Neural progenitor cell (in vitro differentiated cells): ENCODE results near the gene PSD4. TPM values are rescaled to one million over a fixed set of nuclear protein-coding genes. Genes with fewer than 3 reads are reported as not detected.

Experiments used
- DNase-seq: peaks from one replicate; pipeline ENCODE4 v3.0.0-alpha.2; 2016; ENCODE audit warnings: low spot score
- H2AFZ ChIP-seq: fragments of 200-600 bp; sonication (generic); replicated peaks from 2 replicates; pipeline ENCODE4 v1.6.1; 2016; ENCODE audit warnings: antibody characterized with exemption
- H3F3A ChIP-seq: fragments of 200-600 bp; sonication (generic); 2 replicates; pipeline ENCODE4 v1.6.1; 2016; ENCODE audit warnings: antibody characterized with exemption, low read depth
- H3K27ac ChIP-seq: fragments of 200-600 bp; sonication (generic); 2 replicates; pipeline ENCODE4 v1.5.1; 2016; ENCODE audit warnings: mild to moderate bottlenecking
- H3K27me3 ChIP-seq: fragments of 200-600 bp; sonication (generic); 2 replicates; pipeline ENCODE4 v1.6.1; 2016; ENCODE audit warnings: mild to moderate bottlenecking, moderate library complexity
- H3K36me3 ChIP-seq: fragments of 200-600 bp; sonication (generic); 2 replicates; pipeline ENCODE4 v1.5.1; 2016
- H3K4me1 ChIP-seq: fragments of 200-600 bp; sonication (generic); 2 replicates; pipeline ENCODE4 v1.6.1; 2016; ENCODE audit warnings: mixed run types
- H3K4me2 ChIP-seq: fragments of 200-600 bp; sonication (generic); 2 replicates; pipeline ENCODE4 v1.6.1; 2016
- H3K4me3 ChIP-seq: fragments of 200-600 bp; sonication (generic); 2 replicates; pipeline ENCODE4 v1.5.1; 2016
- H3K79me2 ChIP-seq: fragments of 200-600 bp; sonication (generic); 2 replicates; pipeline ENCODE4 v1.6.1; 2016; ENCODE audit warnings: low read depth
- H3K9ac ChIP-seq: fragments of 200-600 bp; sonication (generic); 2 replicates; pipeline ENCODE4 v1.6.1; 2016
- H3K9me3 ChIP-seq: fragments of 200-600 bp; sonication (generic); 2 replicates; pipeline ENCODE4 v1.5.1; 2016; ENCODE audit warnings: low read depth
- H4K20me1 ChIP-seq: fragments of 200-600 bp; sonication (generic); 2 replicates; pipeline ENCODE4 v1.6.1; 2016; ENCODE audit warnings: low read depth
- H3K27ac Mint-ChIP-seq: 3 replicates; pipeline ENCODE4 v1.8.0; 2021; ENCODE audit warnings: mixed read lengths
- H3K27me3 Mint-ChIP-seq: 2 replicates; pipeline ENCODE4 v1.8.0; 2022; ENCODE audit warnings: low read depth, mild to moderate bottlenecking, inconsistent platforms, moderate library complexity, mixed read lengths; ENCODE audit not compliant: insufficient read depth
- H3K36me3 Mint-ChIP-seq: 3 replicates; pipeline ENCODE4 v1.8.0; 2021; ENCODE audit warnings: mixed read lengths
- H3K4me1 Mint-ChIP-seq: 3 replicates; pipeline ENCODE4 v1.8.0; 2021; ENCODE audit warnings: mixed read lengths
- H3K4me3 Mint-ChIP-seq: 3 replicates; pipeline ENCODE4 v1.8.0; 2021; ENCODE audit warnings: mild to moderate bottlenecking, moderate library complexity, mixed read lengths
- H3K9me3 Mint-ChIP-seq: 3 replicates; pipeline ENCODE4 v1.8.0; 2020; ENCODE audit warnings: mixed read lengths
- CTCF ChIP-seq: fragments of 200-600 bp; sonication (generic); IDR thresholded peaks from 2 replicates; pipeline ENCODE4 v1.5.1; 2017; ENCODE audit warnings: antibody characterized with exemption, mild to moderate bottlenecking
- EZH2 ChIP-seq: fragments of 200-600 bp; sonication (generic); IDR thresholded peaks from 2 replicates; pipeline ENCODE4 v1.6.1; 2017; ENCODE audit warnings: antibody characterized with exemption, mild to moderate bottlenecking, moderate library complexity
- EZH2phosphoT487 ChIP-seq: fragments of 200-600 bp; sonication (generic); IDR thresholded peaks from 2 replicates; pipeline ENCODE4 v1.6.1; 2017; ENCODE audit warnings: antibody characterized with exemption
- total RNA-seq: library from RNA; depleted of rRNA; stranded (reverse); fragments of >200 nt; gene quantifications from 2 replicates; pipeline ENCODE4 v1.2.3, GENCODE V29; 2015; ENCODE audit warnings: low replicate concordance

PSD4 gene
- total RNA-seq, 1 donor from 2014 or later: 0.02 TPM

GRCh38 chr2:113184531-113185230, 10.9 kb downstream of the PSD4 start:
- Mint-ChIP-seq H3K4me3 (no peak overlapping the region), H3K4me1 (peaks cover 13% of the 10 kb centered on the region)

GRCh38 chr2:113185664-113186432, 12.1 kb downstream of the PSD4 start:
- peaks cover 2% of the 10 kb centered on the region for H3K27me3 Mint-ChIP-seq
- Histone ChIP-seq H3K27ac (no peak overlapping the region), H3K79me2 (no peaks in the 10 kb centered on the region), H3F3A (no peaks in the 10 kb centered on the region), H3K9ac (no peak overlapping the region), H3K9me3 (no peaks in the 10 kb centered on the region), H3K36me3 (no peaks in the 10 kb centered on the region), H3K4me1 (no peaks in the 10 kb centered on the region), H2AFZ (no peak overlapping the region), H4K20me1 (no peaks in the 10 kb centered on the region), H3K4me3 (no peak overlapping the region), H3K4me2 (no peak overlapping the region), H3K27me3 (no peaks in the 10 kb centered on the region)
- no peak for TF ChIP-seq CTCF
- TF ChIP-seq EZH2: no peak
- no peak for TF ChIP-seq EZH2phosphoT487
- peaks cover 6% of the 10 kb centered on the region for H3K4me1 Mint-ChIP-seq
- H3K36me3 Mint-ChIP-seq: no peaks in the 10 kb centered on the region
- H3K27ac Mint-ChIP-seq: no peak overlapping the region
- H3K4me3 Mint-ChIP-seq: no peak overlapping the region
- H3K9me3 Mint-ChIP-seq: no peaks in the 10 kb centered on the region
- DNase-seq: no peak

More at GRCh38 chr2:113184531-113185230, 10.9 kb downstream of the PSD4 start:
- H3K4me3 ChIP-seq: no peak overlapping the region
- H3K9me3 Mint-ChIP-seq: no peaks in the 10 kb centered on the region
- peaks cover 3% of the 10 kb centered on the region for H3K27me3 Mint-ChIP-seq
- TF ChIP-seq EZH2: no peak
- no peak for TF ChIP-seq EZH2phosphoT487
- TF ChIP-seq CTCF: no peak
- H3K4me1 ChIP-seq: no peaks in the 10 kb centered on the region
- no peaks in the 10 kb centered on the region for H3K79me2 ChIP-seq
- no peaks in the 10 kb centered on the region for H3K27me3 ChIP-seq
- no peak for DNase-seq
- H2AFZ ChIP-seq: no peak overlapping the region
- H4K20me1 ChIP-seq: no peaks in the 10 kb centered on the region
- no peak overlapping the region for H3K4me2 ChIP-seq
- H3K36me3 Mint-ChIP-seq: no peaks in the 10 kb centered on the region
- no peaks in the 10 kb centered on the region for H3K36me3 ChIP-seq
- H3K27ac ChIP-seq: no peak overlapping the region
- H3K27ac Mint-ChIP-seq: peak overlapping the region; percentile 72
- no peaks in the 10 kb centered on the region for H3K9me3 ChIP-seq
- no peak overlapping the region for H3K9ac ChIP-seq
- H3F3A ChIP-seq: no peaks in the 10 kb centered on the region

- Mint-ChIP-seq H3K27ac (no peak overlapping the region), H3K36me3 (no peaks in the 10 kb centered on the region), H3K4me3 (no peak overlapping the region), H3K4me1 (peaks cover 10% of the 10 kb centered on the region), H3K27me3 (peaks cover 2% of the 10 kb centered on the region), H3K9me3 (no peaks in the 10 kb centered on the region)
- no peaks in the 10 kb centered on the region for H4K20me1 ChIP-seq
- H3K4me3 ChIP-seq: no peak overlapping the region
- H3K36me3 ChIP-seq: no peaks in the 10 kb centered on the region
- H3K9me3 ChIP-seq: no peaks in the 10 kb centered on the region
- no peak for DNase-seq
- no peak overlapping the region for H3K9ac ChIP-seq
- H3F3A ChIP-seq: no peaks in the 10 kb centered on the region
- no peaks in the 10 kb centered on the region for H3K27me3 ChIP-seq
- H3K79me2 ChIP-seq: no peaks in the 10 kb centered on the region
- no peak overlapping the region for H3K4me2 ChIP-seq
- H3K27ac ChIP-seq: no peak overlapping the region
- no peaks in the 10 kb centered on the region for H3K4me1 ChIP-seq
- no peak overlapping the region for H2AFZ ChIP-seq
- TF ChIP-seq EZH2phosphoT487 (no peak), EZH2 (no peak), CTCF (no peak)
These were observed 12.6 kb downstream of the PSD4 start for GRCh38 chr2:113186433-113186796.
